Measurements from ENCODE around the gene SLC4A2.

- TF ChIP-seq CTCF (IDR thresholded peaks at IDR 0.05) (no peak), POLR2A (IDR thresholded peaks at IDR 0.05) (no peak)
Observed at GRCh38 chr7:151035902-151036301, 23.5 kb upstream of the SLC4A2 start.

Measured in right lobe of liver (tissue), 4 donors.